Measurements from ENCODE around the gene SPINK1.

- TF ChIP-seq CTCF (IDR thresholded peaks at IDR 0.05) = no peak
- TF ChIP-seq POLR2A (IDR thresholded peaks at IDR 0.05) = no peak
These were observed 28.6 kb upstream of the SPINK1 start for GRCh38 chr5:147859962-147860640.

Data from lower leg skin (tissue), 3 donors.